Measurements from ENCODE around the gene ITSN1. TPM values are rescaled to one million over a fixed set of nuclear protein-coding genes. Genes with fewer than 3 reads are reported as not detected.
A peak's percentile ranks its signal among the peaks of the same experiment; 100 is the strongest.

The ITSN1 gene
- total RNA-seq, 4 donors from 2014 or later = 14.5 to 33.1 (median 26.9) TPM

DNA sequence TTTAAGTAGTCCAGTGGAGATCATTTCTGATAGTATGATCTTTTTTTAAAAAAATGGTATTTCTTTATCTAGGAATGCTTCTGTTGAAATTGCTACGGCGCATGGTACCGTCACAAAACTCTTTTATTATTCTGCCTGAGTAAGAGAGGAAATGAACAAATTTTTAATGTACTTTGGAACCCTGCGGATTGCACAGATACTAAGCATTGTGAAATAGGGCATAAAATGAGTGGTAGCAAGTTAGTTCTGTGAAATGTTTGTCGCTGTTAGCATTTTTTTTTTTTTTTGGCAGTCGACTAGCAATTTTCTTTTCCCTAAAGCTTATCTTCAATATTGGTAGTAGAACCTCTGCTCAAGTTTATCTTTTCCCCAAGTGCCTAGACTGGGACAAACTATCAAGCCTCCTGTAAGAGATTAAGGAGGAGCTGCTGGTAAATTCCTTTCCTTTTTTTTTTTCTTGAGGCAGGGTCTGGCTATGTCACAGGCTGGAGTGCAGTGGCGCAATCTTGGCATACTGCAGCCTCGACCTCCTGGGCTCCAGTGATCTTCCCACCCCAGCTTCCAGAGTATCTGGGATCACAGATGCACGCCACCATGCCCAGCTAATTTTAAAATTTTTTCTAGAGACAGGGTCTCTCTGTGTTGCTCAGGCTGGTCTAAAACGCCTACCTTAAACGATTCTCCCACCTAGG lies 2.2 kb downstream of the ITSN1 start:
- TF ChIP-seq, protein P1, sequence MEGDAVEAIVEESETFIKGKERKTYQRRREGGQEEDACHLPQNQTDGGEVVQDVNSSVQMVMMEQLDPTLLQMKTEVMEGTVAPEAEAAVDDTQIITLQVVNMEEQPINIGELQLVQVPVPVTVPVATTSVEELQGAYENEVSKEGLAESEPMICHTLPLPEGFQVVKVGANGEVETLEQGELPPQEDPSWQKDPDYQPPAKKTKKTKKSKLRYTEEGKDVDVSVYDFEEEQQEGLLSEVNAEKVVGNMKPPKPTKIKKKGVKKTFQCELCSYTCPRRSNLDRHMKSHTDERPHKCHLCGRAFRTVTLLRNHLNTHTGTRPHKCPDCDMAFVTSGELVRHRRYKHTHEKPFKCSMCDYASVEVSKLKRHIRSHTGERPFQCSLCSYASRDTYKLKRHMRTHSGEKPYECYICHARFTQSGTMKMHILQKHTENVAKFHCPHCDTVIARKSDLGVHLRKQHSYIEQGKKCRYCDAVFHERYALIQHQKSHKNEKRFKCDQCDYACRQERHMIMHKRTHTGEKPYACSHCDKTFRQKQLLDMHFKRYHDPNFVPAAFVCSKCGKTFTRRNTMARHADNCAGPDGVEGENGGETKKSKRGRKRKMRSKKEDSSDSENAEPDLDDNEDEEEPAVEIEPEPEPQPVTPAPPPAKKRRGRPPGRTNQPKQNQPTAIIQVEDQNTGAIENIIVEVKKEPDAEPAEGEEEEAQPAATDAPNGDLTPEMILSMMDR (IDR thresholded peaks at IDR 0.05 in 4 of 5, conservative IDR thresholded peaks at IDR 0.05 in 1 of 5) = no peak
- no peak for TF ChIP-seq POLR2A (IDR thresholded peaks at IDR 0.05)
- Histone ChIP-seq H3K27ac (peak overlapping the region in 2 of 4 donors; percentile 74 to 87), H3K4me1 (peaks cover 26 to 31% of the 10 kb centered on the region in 2 donors), H3K27me3 (no peaks in the 10 kb centered on the region), H3K36me3 (no peaks in the 10 kb centered on the region), H3K4me3 (no peak overlapping the region), H3K9me3 (no peaks in the 10 kb centered on the region)
- in situ Hi-C loops (cut with MboI; ENCODE audit: low sequenced_read_pairs in 4 of 4) = loop anchor here in 1 of 4 donors (10.0 kb wide), 1 partner anchor 250 kb away; no protein-coding TSS in a partner anchor
- intact Hi-C loops (cut with DNase I; ENCODE audit: low total_unique reads) = loop anchor here (5.0 to 10.0 kb wide), 5 partner anchors 110 to 970 kb away; partner anchors contain the start of genes ATP5PO, PAXBP1, RCAN1 and SYNJ1
- ATAC-seq (no peak), DNase-seq (no peak)

DNA sequence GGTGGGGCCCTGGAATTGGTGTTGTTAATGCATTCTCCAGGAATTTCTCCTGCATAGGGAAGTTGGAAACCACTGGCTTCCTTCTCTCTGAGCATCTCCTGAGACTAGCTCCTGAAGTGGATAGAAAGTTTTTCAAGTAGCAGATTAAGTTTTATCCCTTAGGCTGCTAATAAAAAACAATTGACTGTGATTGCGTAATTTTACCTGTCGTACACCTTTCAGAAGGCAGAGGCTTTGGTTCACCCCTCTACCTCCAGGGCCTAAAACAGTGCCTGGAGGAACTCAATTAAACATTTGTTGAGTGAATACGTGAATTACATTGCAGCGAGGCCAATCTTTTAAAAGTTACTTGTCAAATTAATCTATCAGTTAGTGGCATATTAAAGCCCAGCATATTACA lies 3.4 kb downstream of the ITSN1 start:
- ATAC-seq = no peak

DNA sequence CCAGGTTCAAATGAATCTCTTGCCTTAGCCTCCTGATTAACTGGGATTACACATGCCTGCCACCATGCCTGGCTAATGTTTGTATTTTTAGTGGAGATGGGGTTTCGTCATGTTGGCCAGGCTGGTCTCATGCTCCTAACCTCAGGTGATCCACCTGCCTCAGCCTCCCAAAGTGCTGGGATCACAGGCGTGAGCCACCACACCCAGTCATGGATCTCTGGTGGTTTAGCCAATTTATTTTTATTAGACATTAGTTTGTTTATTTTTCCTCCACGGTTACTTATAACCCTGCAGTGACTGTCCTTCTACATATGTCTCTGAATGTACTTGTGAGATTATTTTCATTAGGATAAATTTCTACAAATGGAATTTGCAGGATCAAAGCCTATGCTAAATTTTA lies 5.3 kb downstream of the ITSN1 start:
- in situ Hi-C loops (cut with MboI; ENCODE audit: low sequenced_read_pairs in 4 of 4) = loop anchor here in 1 of 4 donors (10.0 kb wide), 1 partner anchor 247 kb away; no protein-coding TSS in a partner anchor
- ATAC-seq = no peak

More for the DNA sequence above, 3.4 kb downstream of the ITSN1 start:
- no peaks in the 10 kb centered on the region for H3K36me3 ChIP-seq
- in situ Hi-C loops (cut with MboI; ENCODE audit: low sequenced_read_pairs in 4 of 4) (loop anchor here in 1 of 4 donors (10.0 kb wide), 1 partner anchor 249 kb away; no protein-coding TSS in a partner anchor), intact Hi-C loops (cut with DNase I; ENCODE audit: low total_unique reads) (loop anchor here (10.0 kb wide), 3 partner anchors 109 to 969 kb away; partner anchors contain the start of genes RCAN1 and SYNJ1)
- peaks cover 20% of the 10 kb centered on the region in 2 donors for H3K4me1 ChIP-seq
- DNase-seq = no peak
- no peak overlapping the region for H3K27ac ChIP-seq
- TF ChIP-seq, protein P1 (IDR thresholded peaks at IDR 0.05 in 4 of 5, conservative IDR thresholded peaks at IDR 0.05 in 1 of 5) = no peak
- TF ChIP-seq POLR2A (IDR thresholded peaks at IDR 0.05) = no peak
- H3K9me3 ChIP-seq = no peaks in the 10 kb centered on the region
- no peaks in the 10 kb centered on the region for H3K27me3 ChIP-seq
- no peak overlapping the region for H3K4me3 ChIP-seq

DNA sequence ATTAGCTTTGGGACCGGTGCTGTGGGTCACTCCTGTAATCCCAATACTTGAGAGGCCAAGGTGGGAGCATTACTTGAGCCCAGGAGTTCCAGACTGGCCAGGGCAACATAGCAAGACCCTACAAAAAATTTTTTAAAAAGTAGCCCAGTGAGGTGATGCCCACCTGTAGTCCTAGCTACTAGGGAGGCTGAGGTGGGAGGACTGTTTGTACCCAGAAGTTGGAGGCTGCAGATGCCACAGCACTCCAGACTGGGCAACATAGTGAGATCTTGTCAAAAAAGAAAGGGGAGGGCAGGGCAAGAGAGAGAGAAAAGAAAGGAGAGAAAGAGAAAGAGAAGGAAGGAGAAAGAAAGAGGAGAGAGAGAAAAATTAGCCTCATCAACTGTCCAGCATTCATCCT lies 6.3 kb downstream of the ITSN1 start:
- Histone ChIP-seq H3K27ac (no peak overlapping the region), H3K4me1 (peaks cover 26 to 34% of the 10 kb centered on the region in 2 donors), H3K27me3 (no peaks in the 10 kb centered on the region), H3K36me3 (no peaks in the 10 kb centered on the region), H3K4me3 (no peak overlapping the region), H3K9me3 (no peaks in the 10 kb centered on the region)
- intact Hi-C loops (cut with DNase I; ENCODE audit: low total_unique reads) (loop anchor here (10.0 kb wide), 3 partner anchors 106 to 966 kb away; partner anchors contain the start of genes RCAN1 and SYNJ1), in situ Hi-C loops (cut with MboI; ENCODE audit: low sequenced_read_pairs in 4 of 4) (loop anchor here in 1 of 4 donors (10.0 kb wide), 1 partner anchor 246 kb away; no protein-coding TSS in a partner anchor)
- no peak for DNase-seq
- no peak for ATAC-seq
- TF ChIP-seq, protein P1 (IDR thresholded peaks at IDR 0.05 in 4 of 5, conservative IDR thresholded peaks at IDR 0.05 in 1 of 5) = no peak
- no peak for TF ChIP-seq POLR2A (IDR thresholded peaks at IDR 0.05)

More for the DNA sequence above, 5.3 kb downstream of the ITSN1 start:
- no peak overlapping the region for H3K27ac ChIP-seq
- no peak for DNase-seq
- no peaks in the 10 kb centered on the region for H3K9me3 ChIP-seq
- no peak for TF ChIP-seq POLR2A (IDR thresholded peaks at IDR 0.05)
- TF ChIP-seq, protein P1 (IDR thresholded peaks at IDR 0.05 in 4 of 5, conservative IDR thresholded peaks at IDR 0.05 in 1 of 5) = no peak
- H3K36me3 ChIP-seq = no peaks in the 10 kb centered on the region
- intact Hi-C loops (cut with DNase I; ENCODE audit: low total_unique reads) = loop anchor here (10.0 kb wide), 3 partner anchors 107 to 967 kb away; partner anchors contain the start of genes RCAN1 and SYNJ1
- peaks cover 27 to 32% of the 10 kb centered on the region in 2 donors for H3K4me1 ChIP-seq
- H3K4me3 ChIP-seq = no peak overlapping the region
- H3K27me3 ChIP-seq = no peaks in the 10 kb centered on the region

Data from gastrocnemius medialis (tissue), 4 donors.